HG02885 (cell line): ENCODE measurements around the gene CBX1.
"Not testable (repeated sequence)": the region's sequence is repeated elsewhere in the genome, so short reads cannot be mapped to it uniquely, and the experiment has no call there.

Experiments
- ATAC-seq: cut with Tn5 transposase; IDR thresholded peaks from one replicate; pipeline ENCODE4 v1.9.1; 2021; ENCODE audit warnings: mild to moderate bottlenecking; ENCODE audit not compliant: unreplicated experiment, poor library complexity

CBX1 gene

DNA sequence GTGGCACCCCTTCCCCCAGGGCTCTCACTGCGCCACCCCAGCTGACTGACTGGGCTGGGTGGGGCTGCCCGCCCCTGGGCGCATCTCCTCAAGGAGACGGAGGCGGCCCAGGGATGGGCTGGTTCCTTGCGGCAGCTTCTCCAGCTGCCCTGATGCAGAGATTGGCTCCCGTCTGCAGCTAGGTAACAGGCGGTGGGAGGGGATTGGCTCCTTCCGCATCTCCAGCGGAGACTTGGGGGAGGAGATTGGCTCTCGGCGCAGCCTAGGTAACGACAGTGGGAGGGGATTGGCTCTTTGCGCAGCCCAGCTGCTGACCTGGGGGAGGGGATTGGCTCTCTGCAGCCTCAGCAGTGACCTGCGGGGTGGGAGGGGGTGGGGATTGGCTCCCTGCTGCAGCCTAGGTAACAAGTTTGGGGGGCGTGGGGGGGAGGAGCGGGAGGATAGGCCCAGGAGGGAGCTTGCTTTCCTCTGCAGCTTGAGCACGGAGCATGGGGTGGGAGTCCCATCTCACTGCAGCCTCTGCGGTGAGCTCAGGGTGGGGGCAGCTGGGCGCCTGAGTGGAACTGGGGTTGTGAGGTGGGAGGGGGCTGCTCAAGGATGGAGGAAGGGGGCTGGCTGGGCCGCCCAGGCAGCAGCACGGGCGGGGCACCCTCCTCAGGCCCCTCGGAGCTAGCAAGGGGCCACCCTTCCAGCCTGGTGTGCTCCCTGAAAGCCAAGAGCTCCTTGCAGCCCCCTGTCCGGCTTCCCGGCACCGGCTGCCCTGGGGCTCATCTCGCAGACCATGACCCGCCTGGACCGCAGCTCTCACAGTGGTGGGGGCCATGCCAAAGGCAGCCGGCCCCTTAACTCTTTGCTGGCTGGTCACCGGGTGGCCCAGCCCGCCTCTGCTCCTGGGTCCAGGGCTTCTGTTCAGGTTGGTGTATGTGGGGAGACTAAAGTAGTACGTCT, 46.8 kb downstream of the CBX1 start:
- ATAC-seq: no peak

GRCh38 chr17:48053758-48054237, 47.5 kb downstream of the CBX1 start:
- ATAC-seq: no peak

- ATAC-seq: no peak
Observed at GRCh38 chr17:48052956-48053757, 48.1 kb downstream of the CBX1 start.

DNA sequence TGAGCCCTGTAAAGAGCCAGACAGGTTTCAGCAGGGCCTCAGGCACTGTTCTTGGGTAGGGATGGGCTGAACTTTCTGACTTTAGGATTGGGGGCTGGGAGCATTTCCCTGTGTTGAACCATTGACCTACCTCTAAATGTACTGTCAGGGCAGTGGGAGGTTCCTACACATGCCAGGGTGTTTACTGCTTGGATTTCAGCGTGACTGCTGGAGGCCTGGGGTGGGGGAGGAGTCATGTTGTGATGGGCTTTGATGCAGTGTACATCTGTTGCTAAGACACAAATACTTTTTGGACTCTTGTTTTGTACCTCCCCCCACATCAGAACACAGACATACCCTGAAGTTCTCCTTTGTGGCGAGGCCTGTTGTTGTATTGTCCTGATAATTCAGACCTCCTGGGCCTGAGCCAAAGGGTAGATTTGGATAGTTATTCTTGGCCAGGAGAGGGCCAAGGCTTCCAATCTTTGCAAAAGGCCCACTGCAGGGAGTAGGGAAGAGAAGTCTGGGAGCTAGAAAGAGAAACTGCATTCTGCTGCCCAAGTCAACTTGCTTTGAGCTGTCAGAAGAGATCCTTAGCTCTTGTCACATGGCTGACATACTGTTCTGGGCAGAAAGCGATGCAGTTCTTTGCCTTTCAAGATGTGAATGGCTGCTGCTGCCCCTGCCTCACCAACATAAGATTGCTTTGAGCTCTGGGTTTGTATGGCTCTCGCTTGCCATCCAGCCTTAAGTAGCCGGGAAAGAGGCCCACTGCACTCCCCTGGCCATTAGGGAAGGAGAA, 49.4 kb downstream of the CBX1 start:
- no peak for ATAC-seq

DNA sequence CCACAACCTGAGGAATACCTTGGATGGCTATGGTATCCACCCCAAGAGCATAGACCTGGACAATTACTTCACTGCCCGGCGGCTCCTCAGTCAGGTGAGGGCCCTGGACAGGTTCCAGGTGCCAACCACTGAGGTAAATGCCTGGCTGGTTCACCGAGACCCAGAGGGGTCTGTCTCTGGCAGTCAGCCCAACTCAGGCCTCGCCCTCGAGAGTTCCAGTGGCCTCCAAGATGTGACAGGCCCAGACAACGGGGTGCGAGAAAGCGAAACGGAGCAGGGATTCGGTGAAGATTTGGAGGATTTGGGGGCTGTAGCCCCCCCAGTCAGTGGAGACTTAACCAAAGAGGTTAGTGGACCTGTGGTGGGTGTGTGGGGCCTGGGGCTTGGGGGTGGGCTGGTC, 50.0 kb downstream of the CBX1 start:
- no peak for ATAC-seq

- peak; percentile 40 for ATAC-seq
Observed at GRCh38 chr17:48048384-48049126, 52.7 kb downstream of the CBX1 start.

DNA sequence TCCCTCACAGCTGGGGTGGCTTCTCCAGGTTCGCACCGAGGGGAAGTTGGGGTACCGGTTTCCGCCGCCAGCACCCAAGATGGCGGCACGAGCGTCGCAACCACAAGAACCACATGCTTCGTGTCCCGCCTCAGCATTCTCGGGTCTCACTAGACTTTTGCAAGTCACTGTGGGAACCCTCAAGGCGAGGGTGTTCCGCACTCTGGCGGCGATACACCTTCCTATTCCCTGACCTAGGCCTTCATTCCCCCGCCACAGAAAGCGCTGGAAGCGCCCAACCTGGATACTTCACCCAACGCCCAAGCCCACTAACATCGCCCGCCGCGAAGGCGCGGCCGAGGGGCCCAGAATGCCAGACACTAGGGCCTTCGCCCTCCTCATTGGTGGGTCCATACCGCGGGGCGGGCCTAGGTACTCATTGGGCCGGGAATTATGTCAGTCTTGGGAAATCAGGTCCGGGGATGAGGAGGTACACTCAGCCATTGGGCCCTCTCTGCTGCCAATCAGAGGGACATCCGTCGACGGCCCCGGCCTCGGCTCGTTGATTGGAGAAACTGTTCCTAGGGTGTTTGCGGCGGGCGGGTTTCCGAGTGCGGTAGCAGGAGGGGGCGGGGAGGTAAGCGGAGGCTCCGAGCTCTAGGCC, 53.4 kb downstream of the CBX1 start, which contains the start of gene NFE2L1:
NFE2L1 (plus strand) TSS at position 619 of the 643 bp plus-strand sequence. CDS start 2,760 bp downstream, outside the sequence.
- peak; percentile 90 for ATAC-seq

DNA sequence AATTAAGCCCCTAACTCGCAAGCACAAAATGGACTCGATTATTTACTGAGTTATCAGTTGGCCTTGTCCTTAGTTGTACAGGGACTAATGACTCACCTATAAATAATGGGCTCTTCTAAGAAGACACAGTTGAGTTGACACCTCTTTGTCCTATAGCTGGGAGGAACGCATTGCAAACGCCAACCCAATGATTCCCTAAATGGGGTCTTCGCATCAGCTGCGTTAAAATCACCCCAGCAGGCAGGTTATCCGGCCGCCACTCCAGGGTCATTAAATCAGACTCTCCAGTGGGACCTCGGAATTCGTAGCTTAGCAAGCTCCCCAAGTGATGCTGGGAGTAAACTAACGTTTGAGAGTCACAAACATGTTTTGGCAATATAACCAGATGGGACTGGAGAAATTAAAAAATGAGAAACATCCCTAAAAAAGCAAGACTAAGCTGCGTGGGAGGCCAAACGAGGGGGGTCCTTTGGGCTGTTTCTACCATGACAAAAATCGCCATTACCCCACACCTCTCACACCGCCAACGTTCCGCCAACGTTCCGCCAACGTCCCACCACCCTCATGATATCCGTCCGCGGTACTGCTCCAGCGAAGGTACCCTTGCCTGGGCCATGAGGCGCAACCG, 54.1 kb downstream of the CBX1 start:
- no peak for ATAC-seq

DNA sequence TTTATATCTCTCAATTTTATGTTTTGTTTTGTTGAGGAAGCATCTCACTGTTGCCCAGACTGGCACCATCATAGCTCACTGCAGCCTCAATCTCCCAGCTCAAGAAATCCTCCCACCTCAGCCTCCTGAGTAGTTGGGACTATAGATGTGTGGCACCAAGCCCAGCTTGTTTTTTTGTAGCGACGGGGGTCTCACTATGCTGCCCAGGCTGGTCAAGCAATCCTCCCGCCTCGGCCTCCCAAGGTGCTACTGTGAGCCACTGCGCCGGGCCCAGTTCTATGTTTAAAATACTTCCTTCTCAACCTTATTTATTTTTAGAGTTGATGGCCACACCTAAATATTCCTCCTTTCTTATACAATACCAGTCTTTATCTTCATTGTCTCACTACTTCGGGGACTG, 55.0 kb downstream of the CBX1 start:
- ATAC-seq: no peak

- ATAC-seq: no peak
Observed at GRCh38 chr17:48045316-48046001, 55.8 kb downstream of the CBX1 start.

GRCh38 chr17:48044851-48045250, 56.4 kb downstream of the CBX1 start:
- no peak for ATAC-seq

DNA sequence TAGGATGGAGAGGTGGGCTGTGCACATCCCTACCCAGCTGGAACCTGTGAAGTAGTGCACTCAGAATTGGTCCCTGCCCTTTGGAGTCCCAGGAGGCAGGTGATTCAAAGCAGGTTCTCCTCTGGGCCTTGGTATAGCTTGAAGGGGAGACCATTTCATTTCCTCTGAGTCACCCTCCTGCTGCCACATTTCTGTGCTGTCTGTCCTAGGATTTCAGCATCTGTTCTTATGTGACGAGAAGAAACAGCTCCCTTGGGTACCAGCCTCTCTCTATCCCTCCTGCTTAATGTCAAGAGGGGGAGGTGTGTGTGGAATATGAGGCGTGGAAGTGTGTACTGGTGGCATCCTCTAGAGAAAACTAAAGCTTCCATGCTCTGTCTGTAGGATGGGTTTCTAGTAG, 58.1 kb downstream of the CBX1 start:
- no peak for ATAC-seq

DNA sequence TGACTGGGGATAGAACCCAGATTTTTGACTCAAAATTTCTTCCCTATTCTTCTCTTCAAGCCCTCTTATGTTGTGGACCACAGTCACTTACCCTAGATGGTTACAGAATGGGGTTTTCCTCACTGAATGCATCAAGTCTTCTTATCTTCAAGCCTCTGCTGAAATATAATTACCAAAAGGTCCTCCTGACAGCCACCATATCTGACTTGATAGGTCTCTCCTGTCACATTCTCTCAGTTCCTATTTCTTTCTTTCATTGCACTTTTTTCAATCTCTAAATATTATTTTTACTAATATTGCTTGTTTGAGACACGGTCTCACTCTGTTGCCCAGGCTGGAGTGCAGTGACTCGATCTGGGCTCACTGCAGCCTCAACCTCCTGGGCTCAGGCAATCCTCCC, 62.6 kb downstream of the CBX1 start:
- no peak for ATAC-seq

- ATAC-seq: no peak
Observed at GRCh38 chr17:48037838-48038323, 63.4 kb downstream of the CBX1 start.

GRCh38 chr17:48037036-48037837, 64.0 kb downstream of the CBX1 start, which contains the start of gene COPZ2:
TSS of gene COPZ2 (minus strand) at chr17:48037797. CDS start at chr17:48037777, 20 bp downstream.
- ATAC-seq: no peak

DNA sequence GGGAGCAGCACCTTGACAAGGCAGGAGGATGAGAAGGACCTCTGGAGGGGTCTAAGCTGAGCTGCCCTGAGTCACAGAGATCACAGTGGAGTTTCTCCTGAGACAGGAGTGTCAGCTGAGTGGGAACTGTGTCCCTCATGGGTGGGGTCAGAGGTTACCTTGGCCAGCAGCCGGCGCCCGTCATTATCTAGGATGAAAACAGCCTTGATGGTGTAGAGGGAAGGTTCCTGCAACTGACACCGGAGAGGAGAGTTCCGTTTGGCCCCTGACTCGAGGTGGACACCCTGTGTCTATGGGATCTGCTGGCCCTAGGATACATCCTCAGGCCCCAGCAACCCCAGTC, 64.6 kb downstream of the CBX1 start:
- no peak for ATAC-seq

DNA sequence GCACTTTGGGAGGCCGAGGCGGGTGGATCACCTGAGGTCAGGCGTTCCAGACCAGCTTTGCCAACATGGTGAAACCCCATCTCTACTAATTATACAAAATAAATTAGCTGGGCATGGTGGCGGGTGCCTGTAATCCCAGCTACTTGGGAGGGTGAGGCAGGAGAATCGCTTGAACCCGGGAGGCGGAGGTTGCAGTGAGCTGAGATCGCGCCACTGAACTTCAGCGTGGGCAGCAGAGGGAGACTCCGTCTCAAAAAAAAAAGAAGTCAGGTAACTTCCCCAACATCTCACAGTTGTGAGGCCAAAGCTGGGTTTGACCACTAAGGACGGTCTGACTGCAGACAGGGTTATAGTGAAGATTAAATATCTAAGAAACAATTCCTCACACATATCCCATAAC, 66.5 kb downstream of the CBX1 start:
- not testable (repeated sequence) for ATAC-seq
